Renal cortex interstitium (tissue), 11 donors: ENCODE measurements around the gene SMARCA4. TPM values are rescaled to one million over a fixed set of nuclear protein-coding genes. Genes with fewer than 3 reads are reported as not detected.

Experiments used
- DNase-seq, 11 donors: peaks; one replicate each; pipeline ENCODE4 v3.0.0-alpha.2; 2013; ENCODE audit warnings: low read depth in 9 of 11, low spot score in 4 of 11; ENCODE audit errors: extremely low read depth in 1 of 11
- polyA plus RNA-seq, 3 donors: library from polyadenylated mRNA; unstranded; fragments of 120-200 nt; gene quantifications; one replicate each; pipeline ENCODE4 v1.2.1, GENCODE V29; 2013; ENCODE audit not compliant: insufficient read length in 3 of 3

The SMARCA4 gene
- polyA plus RNA-seq, 3 donors: 163 to 177 (median 165) TPM

DNA sequence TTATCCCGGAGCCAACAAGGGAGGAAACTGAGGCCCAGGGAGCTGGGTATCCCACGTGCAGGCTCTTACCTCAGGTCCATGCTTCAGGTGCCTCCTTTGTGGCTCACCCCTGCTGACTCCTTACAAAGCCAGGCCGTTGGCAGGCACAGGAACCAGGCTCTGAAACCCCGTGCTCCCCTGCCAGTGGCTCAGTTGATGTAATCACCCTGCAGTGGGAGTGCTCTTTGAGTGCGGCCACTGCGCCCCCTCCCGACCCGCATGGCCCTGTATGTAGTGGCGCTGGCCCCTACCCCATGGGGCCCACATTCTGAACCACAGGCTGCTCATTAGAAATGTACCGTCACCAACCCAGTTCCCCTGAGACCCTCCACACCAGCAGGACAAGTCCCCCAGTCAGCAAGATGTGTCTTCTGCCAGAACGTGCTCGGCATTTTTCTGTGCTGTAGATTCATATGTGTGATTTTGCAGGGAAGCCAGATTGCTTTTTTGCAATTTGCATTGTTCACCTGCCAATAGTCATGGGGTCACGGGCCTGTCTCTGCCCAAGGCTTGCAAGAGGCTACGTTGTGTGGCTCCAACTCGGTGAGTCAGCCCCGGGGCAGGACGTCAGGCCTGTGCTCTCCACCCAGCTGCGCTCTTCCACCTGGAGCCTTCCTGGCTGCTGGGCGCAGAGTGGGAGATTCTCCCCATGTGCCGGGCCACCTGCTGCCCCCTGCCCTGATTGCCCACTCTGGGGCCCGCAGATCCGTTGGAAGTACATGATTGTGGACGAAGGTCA, 60.3 kb downstream of the SMARCA4 start:
- no peak for DNase-seq

GRCh38 chr19:11021760-11022144, 60.9 kb downstream of the SMARCA4 start:
- no peak for DNase-seq

GRCh38 chr19:11023016-11023415, 62.2 kb downstream of the SMARCA4 start:
- DNase-seq: no peak

DNA sequence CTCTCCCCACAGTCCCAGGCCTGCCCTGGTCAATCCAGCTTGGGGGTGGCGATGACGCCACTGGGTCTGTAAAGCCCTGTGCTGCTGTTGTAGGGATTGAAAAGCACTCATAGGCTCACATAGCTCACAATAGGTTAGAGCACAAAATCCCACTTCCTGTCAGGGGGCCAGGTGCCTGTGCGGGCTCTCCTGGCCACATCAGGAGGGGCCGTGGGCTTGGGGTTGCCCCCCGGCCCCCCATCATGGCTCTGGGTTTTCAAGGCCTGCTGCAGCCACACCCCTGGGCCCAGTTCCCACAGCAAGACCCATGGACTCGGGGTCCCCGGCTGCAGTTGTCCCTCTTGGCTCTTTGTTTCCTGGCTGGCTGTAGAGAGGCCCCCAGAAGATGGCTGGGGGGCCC, 62.9 kb downstream of the SMARCA4 start:
- no peak for DNase-seq

DNA sequence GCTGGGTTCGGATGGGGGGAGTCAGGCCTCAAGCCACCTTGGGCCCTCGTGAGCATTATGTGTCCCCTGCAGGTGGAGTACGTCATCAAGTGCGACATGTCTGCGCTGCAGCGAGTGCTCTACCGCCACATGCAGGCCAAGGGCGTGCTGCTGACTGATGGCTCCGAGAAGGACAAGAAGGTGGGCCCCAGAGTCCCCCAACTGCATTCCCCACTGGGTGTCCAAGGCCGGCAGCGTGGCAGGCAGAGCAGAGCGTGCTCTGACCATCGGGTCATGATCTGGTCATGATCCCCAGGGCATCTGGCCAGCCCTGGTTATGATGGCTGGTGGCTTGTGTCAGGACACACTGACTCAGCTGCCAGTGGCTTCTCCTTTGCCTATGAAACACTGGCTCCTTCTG, 63.4 kb downstream of the SMARCA4 start:
- no peak for DNase-seq

DNA sequence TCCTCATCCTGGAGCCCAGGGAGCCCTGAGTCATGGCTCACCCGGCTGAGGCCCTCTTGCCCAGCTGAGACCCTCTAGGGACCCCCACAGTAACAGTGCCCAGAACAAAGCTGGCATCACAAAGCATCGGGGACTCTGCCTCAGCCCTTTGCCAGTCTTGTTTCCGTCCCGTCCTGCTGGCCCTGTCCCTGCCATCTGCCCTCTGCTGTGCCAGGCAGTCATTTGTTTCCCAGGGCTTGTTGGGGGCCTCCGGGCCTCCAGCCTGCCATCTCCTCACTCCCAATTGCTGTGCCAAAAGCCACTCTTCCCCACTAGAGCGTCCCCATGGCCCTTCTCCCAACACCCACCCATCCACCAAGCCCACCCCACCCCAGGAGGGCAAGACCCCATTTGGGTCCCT, 64.2 kb downstream of the SMARCA4 start:
- no peak for DNase-seq

DNA sequence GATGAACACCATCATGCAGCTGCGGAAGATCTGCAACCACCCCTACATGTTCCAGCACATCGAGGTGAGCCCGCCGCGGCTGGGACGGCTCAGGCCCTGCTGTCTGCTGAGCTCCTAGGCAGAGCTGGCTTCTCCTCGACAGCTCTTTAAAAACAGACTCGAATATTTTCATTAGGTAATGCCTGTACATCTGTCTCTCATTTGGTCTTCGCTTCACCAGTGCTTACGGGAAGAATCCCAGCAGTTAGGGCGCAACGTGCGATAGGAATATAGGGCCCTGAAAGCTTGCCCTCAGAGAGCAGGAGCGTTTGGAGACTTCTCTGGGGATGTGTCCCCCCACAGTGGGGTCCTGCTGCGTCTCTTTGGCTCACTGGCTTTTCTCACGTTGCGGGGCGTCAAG, 64.6 kb downstream of the SMARCA4 start:
- no peak for DNase-seq

GRCh38 chr19:11025997-11026396, 65.2 kb downstream of the SMARCA4 start:
- DNase-seq: no peak

- no peak for DNase-seq
Measured at GRCh38 chr19:11027381-11027780, 66.6 kb downstream of the SMARCA4 start.

DNA sequence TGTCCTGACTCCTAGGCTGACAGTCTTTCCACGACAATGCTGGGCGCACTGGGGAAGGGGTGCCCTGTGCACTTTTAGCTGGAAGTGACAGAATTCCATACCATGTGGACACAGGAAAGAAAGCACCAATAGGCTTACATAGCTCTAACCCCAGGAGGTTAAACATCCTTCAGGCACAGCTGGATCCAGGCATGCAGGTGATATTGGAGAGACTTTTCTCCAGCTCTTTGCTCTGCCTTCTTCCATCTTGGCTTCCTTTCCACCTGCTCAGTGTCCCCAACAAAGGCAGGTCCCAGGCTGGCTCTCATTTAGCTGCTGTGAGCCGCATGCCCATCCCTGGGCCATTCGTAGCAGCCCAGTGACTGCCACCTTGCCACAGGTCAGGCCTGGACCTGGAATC, 67.3 kb downstream of the SMARCA4 start:
- no peak for DNase-seq

DNA sequence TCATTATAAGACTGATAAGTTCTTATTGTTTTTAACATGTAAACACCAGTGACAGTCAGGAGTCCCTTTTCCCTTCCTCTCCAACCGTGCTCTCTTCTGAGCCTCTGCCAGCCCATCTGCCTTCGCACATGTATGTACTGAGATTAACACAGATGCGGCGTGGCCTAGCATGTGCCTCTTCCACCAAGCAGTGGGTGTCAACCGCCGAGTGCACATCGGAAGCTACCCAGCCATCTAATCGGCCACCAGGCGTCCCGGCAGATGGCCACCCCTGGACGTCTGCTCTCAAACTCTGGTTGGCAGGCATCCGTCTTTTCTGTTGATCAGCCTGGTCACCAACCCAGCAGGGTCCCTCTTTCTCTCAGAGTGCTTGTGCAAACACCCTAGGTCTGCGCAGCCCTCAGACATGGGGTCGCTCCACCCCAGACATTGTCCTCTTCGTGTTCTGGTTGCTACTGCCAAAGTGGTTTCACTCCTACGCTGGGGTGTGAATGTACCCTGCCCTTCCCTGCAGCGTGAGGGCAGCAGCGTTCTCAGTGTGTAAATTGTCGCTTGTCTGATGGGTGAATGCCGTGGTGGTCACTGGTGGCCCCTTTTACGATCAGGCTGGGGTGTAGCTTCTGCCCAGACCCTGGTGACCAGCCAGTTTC, 70.7 kb downstream of the SMARCA4 start:
- no peak for DNase-seq

- no peak for DNase-seq
Measured at GRCh38 chr19:11033251-11033650, 72.4 kb downstream of the SMARCA4 start.

- DNase-seq: no peak
Measured at GRCh38 chr19:11033763-11034162, 72.9 kb downstream of the SMARCA4 start.

DNA sequence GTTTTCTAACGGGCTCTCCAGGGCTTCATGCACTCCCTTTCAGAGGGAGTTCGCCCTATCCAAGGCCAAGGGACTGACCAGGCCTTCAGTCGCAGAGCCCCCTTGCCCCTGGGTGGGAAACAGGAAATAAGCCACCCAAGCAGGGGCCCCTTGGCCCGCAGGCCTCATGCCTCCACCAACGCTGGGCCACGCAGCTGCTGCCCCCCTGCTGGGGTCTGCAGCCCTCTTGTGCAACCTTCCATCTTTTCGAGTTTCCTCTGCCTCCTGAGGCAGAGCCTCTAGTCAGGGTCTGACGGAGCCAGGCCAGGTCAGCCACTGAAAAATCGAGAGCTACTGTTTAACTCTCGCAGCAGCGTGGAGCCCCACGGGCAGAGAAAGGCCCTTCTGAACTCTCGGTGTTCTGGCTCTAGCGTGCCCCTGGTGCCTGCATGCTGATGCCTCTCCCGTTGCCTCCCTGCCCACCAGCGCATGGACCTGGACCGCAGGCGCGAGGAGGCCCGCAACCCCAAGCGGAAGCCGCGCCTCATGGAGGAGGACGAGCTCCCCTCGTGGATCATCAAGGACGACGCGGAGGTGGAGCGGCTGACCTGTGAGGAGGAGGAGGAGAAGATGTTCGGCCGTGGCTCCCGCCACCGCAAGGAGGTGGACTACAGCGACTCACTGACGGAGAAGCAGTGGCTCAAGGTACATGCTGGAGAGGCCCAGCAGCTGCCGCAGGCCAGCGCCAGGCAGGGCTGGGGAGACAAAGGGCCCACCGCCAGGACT, 73.8 kb downstream of the SMARCA4 start:
- no peak for DNase-seq

DNA sequence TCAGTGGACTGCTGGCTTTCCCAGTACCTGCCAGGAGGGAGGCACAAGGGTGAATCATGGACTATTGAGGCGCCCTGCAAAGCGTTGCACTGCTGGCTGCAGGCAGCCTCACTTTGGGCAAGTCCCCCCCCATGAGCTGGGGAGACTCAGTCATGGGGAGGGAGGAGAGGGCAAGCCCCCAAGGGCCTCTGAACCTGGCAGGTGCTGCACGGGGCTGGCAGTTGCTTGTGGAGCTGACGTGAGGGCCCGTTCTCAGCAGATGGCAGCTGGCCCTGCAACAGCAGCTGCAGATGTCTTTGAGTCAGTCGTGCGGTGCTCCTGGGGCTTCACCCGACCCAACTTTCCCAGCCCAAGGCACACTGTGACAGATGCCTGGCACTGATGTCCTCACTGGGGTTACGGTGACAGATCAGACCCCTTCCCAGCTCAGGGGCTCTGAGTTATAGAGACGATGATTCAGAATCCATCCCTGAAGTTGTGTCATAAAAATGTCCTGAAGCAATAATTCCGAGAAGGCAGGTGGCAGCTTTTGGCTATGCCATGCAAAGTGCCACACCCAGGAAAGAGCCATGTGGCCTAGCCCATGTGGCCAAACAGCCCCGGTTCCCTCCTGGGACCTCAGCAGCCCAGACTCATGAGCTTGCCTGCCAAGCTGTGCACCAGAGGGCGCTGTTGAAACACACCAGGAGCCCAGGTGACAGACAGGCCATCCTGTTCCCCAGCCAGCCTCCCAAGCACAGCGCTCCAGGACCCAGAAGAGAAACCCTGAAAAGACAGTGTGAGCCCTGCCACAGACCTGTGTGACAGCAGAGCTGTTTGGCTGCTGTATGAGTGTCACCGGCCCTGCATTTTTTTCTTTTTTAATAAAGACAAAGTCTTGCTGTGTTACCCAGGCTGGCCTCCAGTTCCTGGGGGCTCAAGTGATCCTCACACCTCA, 74.9 kb downstream of the SMARCA4 start:
- peak; percentile 40 to 79 (median 68) for DNase-seq

DNA sequence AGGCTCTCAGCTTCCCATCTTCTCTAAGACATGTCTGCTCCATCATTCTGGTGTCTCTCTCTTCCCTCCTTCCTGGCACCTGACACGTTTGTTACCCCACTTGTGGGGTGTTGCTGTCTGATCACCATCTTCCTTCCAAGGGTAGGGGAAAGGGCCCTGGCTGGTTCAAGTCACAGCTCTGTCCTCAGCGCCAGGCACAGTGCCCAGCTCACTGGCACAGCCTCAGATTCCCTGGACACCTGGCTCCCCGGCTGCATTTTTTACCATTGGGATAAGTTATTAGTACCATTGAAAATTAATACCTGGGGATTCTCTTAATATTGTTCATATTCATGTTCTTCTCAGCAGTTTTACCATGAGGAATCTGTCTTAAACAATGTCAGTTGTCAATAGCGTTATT, 77.7 kb downstream of the SMARCA4 start:
- DNase-seq: no peak

DNA sequence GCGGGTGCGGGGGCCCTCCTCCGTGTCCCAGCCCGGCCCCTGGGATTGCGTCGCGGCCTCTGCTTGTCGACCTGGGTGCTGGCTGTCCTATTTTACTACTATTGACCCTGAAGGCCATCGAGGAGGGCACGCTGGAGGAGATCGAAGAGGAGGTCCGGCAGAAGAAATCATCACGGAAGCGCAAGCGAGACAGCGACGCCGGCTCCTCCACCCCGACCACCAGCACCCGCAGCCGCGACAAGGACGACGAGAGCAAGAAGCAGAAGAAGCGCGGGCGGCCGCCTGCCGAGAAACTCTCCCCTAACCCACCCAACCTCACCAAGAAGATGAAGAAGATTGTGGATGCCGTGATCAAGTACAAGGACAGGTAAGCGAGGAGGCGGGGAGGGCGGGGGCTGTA, 80.4 kb downstream of the SMARCA4 start:
- no peak for DNase-seq

- DNase-seq: no peak
Measured at GRCh38 chr19:11041966-11042627, 81.3 kb downstream of the SMARCA4 start.

DNA sequence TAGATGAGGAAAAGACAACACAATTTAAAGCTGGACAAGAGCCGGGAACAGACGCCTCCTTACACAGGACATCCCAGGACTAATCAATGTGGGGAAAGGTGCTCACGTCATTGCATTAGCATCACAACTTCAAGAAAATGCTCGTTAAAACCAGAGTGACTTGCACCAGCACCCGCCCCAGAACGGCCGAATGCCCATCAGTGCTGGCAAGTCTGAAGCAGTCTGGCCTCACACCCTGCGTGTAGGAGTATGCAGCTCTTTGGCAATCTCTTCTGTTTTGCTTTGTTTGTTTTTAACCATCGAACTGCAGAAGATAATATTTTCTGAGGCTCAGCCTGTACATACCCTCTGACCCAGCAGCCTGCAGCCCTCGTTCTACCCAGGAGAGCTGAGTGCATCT, 83.6 kb downstream of the SMARCA4 start:
- DNase-seq: no peak
